Astrocyte of the cerebellum (primary cell): ENCODE measurements around the gene RALA.

Experiments
- DNase-seq: peaks from one replicate; pipeline ENCODE4 v3.0.0-alpha.2; 2011; ENCODE audit warnings: low read depth
- H3K4me3 ChIP-seq: 2 replicates; pipeline ENCODE4 v1.5.1; 2011; ENCODE audit warnings: mild to moderate bottlenecking, low read depth, low read length, moderate library complexity
- in situ Hi-C: cut with HindIII; loops from 2 replicates; pipeline ENCODE4 v1.10.0; 2017; ENCODE audit warnings: low sequenced_read_pairs
- TF ChIP-seq, protein P1 (sequence below): IDR thresholded peaks from 2 replicates; pipeline ENCODE4 v1.5.1; 2012; ENCODE audit warnings: low read length, low read depth, moderate library complexity, mild to moderate bottlenecking; ENCODE audit errors: missing control alignments

The RALA gene

DNA sequence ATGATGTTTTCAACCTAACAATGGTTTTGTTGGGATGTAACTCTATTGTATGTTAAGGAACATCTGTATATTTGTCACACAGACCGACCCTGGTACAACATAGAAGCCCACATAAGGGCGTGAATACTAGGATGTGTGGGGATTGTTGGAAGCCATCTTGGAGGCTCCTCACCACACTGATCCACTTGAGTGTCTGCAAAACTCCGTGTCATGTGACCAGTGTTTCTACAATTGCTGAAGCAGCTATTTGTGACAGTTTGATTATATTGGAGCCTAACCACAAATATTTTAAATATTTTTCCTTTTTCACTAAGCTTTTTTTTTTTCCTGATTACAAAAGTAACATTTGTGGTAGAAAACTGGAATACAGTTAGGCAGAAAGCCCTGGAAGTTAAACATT is 27.9 kb downstream of the RALA start:
- H3K4me3 ChIP-seq: no peak overlapping the region
- DNase-seq: peak; percentile 47
- TF ChIP-seq, protein P1, sequence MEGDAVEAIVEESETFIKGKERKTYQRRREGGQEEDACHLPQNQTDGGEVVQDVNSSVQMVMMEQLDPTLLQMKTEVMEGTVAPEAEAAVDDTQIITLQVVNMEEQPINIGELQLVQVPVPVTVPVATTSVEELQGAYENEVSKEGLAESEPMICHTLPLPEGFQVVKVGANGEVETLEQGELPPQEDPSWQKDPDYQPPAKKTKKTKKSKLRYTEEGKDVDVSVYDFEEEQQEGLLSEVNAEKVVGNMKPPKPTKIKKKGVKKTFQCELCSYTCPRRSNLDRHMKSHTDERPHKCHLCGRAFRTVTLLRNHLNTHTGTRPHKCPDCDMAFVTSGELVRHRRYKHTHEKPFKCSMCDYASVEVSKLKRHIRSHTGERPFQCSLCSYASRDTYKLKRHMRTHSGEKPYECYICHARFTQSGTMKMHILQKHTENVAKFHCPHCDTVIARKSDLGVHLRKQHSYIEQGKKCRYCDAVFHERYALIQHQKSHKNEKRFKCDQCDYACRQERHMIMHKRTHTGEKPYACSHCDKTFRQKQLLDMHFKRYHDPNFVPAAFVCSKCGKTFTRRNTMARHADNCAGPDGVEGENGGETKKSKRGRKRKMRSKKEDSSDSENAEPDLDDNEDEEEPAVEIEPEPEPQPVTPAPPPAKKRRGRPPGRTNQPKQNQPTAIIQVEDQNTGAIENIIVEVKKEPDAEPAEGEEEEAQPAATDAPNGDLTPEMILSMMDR: no peak
- in situ Hi-C loops: no loop called here

DNA sequence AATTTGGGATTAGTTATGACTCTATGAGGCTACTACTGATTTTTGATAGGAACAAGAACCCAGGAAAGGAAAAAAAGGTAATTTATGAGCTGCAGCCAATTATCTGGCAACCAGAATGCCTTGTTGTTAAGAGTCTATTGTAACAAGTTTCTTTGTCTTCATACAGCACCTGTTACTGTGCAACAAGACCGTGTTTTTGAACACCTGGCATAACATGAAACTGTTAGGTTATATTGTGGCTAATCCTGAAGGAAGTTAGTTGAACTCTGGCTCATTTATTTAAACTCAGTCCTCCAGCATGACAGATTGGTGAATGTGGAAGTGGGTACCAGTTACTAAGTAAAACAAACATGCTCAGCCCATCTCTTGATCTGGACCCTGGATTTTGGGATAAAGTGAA is 33.0 kb downstream of the RALA start:
- TF ChIP-seq, protein P1: no peak
- H3K4me3 ChIP-seq: no peak overlapping the region
- no peak for DNase-seq
- in situ Hi-C loops: no loop called here

DNA sequence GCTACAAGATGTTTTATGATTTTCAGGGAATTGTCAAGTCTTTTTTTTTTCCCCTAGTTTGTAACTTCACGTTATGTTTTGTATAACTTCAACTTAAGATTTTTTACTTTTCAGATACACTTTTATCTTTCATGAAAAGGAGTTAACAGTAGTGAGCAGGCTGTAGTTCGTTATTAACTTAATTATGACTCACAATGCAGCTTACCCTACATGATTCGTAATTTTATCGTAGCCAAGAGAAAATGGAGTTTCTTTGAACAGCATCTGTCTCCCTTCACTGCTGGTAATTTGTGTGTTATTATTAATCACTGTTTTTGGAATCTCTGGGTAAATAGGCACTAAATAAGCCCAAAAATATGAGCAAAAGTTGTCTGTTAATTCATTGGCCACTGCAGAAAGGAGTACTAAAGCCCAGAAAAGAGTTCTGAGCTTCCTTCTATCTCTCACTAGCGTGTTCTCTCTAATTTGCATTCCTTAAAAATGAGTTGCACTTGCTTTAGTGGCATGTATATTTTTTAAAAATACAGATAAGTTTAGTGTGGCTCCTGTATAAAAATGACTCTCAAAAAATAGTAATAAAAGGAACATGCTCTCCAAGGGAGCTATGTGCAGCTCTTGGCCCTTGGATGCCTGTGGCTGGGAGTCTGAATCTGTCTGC is 36.1 kb downstream of the RALA start:
- no peak for DNase-seq
- in situ Hi-C loops: no loop called here
- TF ChIP-seq, protein P1: no peak
- H3K4me3 ChIP-seq: no peak overlapping the region

DNA sequence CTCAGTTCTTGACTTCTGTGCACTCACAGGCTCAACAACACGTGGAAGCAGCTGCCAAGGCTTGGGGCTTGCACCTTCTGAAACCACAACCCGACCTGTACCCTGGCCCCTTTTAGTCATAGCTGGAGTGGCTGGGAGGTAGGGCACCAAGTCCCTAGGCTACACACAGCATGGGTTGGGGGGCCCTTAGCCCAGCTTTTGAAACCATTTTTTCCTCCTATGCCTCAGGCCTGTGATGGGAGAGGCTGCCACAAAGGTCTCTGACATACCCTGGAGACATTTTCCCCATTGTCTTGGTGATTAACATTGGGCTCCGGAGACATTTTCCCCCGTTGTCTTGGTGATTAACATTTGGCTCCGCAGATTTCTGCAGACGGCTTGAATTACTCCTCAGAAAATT is 38.6 kb downstream of the RALA start:
- TF ChIP-seq, protein P1: no peak
- H3K4me3 ChIP-seq: no peak overlapping the region
- DNase-seq: no peak
- in situ Hi-C loops: no loop called here

DNA sequence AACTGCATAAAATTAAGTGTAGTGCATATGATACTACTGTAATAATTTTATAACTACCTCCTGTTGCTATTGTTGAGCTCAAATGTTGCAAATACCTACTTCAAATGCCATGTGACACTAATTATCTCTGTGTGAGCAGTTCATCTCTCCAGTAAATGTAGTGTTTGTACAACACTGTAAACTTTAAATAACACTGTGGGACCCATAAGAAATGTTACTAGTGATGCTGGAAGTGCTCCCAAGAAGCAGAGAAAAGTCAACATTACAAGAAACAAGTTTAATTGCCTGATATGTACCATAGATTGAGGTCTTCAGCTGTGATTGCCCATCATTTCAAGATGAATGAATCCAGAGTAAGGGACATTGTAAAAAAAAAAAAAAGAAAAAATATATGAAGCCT is 39.9 kb downstream of the RALA start:
- in situ Hi-C loops: no loop called here
- no peak for DNase-seq
- no peak overlapping the region for H3K4me3 ChIP-seq
- TF ChIP-seq, protein P1: no peak

DNA sequence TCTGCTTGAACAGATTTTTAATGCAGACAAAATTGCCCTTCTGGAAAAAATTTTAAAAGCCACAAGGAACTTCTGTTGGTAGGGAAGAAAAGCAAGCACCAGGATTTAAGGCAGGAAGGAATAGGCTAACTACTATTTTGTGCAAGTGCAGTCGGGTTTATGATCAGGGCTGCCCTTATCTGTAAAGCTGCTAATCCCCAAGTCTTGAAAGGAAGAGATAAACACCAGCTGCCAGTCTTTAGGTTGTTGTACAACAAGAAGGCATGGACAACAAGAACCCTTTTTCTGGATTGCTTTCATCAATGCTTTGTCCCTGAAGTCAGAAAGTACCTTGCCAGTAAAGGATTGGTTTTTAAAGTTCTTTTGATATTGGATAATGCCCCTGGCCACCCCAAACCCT is 40.7 kb downstream of the RALA start:
- no peak for DNase-seq
- TF ChIP-seq, protein P1: no peak
- H3K4me3 ChIP-seq: no peak overlapping the region
- in situ Hi-C loops: no loop called here
